ENCODE measurements around the gene TTC28.
"Not testable (repeated sequence)": the region's sequence is repeated elsewhere in the genome, so short reads cannot be mapped to it uniquely, and the experiment has no call there.

Gene TTC28

DNA sequence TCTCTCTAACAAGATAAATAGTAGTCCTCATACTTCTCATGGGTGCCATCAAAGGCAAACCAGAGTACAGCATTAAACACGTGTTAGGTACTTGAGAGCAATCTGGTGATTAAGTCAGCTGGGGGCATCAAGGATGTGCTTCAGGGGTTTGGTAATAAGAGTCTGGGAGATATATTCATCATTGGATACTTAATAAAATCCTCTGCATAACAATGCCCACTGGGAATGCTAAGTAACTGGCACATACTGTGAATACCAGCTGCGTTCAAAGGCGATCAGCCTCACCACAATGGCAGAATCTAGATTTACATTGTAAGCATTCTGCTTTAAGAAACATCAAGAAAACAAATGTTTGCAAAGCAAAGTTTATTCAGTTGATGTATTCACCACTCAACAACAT, 492.0 kb downstream of the TTC28 start:
- no peak for DNase-seq (ENCODE audit: low read depth, low spot score)

DNA sequence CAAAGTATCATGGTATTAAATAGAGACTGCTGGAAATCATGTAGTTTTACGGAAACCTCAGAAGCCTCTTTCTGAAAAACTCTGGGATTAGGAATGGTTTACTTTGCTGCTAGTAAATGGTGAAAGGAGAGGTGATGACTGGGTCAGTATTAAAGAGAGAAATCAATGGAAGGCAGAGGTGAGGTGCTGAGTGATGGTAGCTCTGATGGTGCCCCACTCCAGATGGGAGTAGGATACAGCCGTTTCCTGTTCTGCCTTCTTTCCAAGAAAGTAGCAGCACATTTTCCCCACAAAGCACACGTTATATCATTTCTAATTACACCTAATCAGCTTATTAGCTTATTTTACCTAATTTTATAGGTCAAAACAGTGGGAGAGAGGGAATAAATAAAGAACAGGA, 493.0 kb downstream of the TTC28 start:
- no peak for DNase-seq (ENCODE audit: low read depth, low spot score)

DNA sequence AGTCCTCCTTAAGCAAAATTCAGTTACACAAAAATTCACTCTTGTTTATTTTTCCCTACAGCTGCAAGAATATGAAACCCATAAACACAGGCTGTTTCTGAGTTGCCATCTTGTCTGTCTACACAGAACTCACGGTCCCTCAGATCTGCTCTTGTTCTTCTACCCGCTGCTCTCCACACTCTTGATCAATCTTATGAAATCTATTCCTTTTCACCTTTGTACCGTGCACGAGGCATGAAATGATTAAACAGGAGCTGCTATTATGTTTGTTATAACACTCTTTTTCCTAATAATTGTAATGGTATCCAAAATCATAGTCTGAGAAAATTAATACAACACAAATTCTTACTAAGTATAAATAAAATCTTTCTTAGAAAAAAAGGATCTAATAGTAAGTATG, 494.5 kb downstream of the TTC28 start:
- DNase-seq (ENCODE audit: low read depth, low spot score): no peak

DNA sequence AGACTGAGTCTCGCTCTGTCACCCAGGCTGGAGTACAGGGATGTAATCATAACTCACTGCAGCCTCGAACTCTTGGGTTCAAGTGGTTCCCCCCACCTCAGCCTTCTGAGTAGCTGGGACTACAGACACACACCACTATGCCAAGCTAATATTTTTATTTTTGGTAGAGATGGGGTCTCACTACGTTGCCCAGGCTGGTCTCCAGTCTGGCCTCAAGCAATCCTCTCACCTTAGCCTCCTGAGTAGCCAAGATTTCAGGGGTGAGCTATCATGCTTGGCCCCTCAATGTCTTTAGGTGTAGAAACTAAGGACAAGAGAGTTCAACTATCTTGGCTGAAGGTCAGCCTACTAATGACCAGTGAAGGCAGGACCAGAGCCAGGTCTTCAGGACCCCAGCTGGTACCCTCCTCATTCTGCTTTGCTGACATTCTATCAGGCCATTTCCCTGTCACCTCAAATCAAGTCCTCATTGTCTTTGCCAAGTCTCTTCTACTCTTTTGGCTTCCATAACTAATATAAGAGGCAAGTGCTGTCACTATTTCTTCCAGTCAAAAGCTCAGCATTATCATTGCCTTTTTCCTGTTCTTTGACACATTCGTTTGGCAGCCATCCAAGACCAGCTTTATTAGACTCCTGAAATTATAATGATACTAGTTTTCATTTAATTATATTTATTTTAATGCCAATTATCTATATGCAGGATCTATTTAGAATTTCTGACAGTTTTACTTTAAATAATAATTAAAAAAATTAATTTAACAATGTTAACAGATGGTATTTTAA, 496.4 kb downstream of the TTC28 start:
- no peak for DNase-seq (ENCODE audit: low read depth, low spot score)

DNA sequence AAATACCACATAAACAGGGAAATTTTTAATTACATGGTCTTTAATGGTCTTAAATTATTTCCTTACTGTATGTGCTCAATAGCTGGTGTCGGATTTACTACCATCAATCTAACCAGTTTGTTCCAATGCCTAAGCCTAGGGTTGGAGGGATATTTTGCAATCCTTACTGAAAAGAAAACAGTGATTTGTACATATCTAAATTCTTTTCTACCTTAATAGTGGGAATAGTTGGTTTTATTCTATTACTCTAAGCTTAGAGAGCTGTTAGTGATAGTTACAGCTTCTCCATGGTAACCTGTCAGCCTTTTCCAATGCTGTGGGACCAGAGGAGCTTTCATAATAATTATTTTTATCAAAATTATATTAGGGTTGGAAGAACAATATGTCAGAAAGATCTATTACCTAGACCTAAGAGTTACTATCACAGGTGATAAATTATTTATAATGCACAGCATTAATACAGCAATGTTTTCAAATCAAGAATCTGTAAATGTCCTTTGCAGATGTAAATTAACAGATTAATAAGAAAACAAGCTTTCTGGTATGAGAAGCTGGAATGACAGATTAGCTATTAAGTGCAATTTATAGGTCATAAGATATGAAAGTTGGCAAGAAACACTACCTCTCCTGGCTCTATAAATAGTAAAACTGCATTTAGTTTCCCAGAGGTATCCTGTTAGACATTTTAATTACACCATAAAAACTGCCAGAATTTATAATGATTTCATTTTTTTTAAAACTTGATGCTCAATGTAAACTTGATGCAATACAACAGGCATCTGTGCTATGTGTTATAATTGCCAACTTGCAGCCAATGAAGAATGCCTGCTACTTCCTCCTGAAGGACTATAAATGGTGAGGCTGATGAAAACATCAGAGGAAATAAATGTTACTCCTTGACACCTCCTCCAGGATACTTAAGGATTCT, 498.6 kb downstream of the TTC28 start:
- DNase-seq (ENCODE audit: low read depth, low spot score): no peak

DNA sequence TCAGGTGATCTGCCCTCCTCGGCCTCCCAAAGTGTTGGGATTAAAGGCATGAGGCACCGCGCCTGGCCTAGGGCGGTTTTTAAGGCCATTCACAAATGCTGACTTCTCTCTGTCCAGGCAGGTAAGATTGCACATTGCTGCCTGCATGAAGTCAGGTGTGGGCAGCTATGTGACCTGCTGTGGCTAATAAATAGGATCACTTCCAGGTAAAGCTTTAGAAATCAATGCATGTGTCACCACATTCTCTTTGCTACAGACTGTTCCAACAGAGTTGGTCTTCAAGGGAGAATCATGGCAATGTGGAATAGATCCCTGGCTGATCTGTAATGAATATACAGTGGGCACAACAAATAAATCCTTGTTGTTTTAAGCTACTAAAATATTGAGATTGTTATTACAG, 500.2 kb downstream of the TTC28 start:
- DNase-seq (ENCODE audit: low read depth, low spot score): no peak

DNA sequence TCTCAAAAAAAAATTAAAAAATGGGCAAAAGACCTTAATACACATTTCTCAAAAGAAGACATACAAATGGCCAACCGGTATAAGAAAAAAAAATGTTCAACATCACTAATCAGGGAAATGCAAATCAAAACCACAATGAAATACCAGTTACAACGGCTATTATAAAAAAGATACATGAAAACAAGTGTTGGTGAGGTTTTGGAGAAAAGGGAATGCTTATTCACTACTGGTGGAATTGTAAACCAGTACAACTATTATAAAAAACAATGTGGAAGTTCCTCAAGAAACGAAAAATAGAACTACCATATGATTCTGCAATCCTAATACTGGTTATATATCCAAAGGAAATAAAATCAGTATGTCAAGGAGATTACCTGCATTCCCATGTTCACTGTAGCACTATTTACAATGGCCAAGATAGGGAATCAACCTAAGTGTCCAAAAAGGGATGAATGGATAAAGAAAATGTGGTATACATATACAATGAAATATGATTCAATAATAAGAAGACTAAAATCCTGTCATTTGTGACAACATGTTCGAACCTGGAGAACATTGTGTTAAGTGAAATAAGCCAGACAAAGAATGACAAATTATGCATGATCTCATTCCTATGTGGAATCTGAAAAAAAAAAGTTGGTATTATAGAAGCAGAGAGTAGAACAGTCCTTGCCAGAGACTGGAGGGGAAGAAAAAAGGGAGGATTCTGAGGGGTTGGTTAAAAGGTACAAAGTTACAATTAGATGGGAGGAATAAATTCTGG, 503.7 kb downstream of the TTC28 start:
- no peak for DNase-seq (ENCODE audit: low read depth, low spot score)

DNA sequence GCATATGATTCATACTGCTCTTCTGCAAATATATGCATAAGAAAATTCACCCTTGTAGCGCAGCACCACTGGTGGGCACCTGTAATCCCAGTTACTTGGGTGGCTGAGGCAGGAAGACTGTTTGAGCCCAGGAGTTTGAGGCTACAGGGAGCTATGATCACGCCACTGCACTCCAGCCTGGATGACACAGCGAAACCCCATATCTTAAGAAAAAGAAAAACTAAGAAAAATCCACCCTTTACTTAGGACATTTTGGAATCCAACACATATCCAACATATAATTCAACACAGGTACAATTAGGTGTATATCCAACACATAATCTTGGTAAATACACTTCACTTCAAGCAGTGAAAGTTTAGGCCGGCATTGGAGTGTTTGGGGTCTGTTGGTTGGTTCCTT, 505.1 kb downstream of the TTC28 start:
- no peak for DNase-seq (ENCODE audit: low read depth, low spot score)

DNA sequence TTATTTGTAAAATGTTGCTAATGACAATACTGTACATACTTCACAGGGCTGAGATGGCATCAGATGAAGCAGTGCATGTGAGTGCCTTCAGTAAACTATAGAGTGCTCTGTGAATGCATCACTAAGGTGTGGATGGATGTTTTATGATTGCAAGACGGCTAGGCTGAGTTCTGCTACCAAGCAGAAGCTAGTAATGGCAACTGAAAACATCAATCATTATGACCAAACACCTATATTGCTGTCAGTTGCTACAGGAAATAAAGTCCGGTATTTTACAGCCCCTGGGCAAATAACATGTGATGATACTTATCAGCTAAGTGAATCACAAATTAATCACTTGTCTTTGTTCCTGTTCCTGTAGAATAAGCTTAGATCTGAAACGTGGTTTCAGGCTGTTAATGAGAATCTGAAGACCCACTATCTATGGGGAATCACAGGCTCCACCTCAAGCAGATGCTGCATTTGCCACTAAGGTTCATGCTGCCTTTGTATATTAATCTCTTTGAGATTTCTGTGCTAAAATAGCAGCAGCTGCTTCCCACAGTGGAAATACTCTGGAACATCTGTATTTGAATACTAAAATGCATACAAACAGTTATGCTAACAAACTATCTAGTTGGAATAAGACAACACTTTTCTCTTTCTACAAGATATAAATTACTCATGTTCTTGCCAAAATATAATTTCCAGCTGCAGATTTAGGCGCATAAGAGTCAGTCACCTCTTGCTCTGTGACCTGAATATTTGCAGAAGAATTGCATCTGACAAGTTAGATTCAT, 506.6 kb downstream of the TTC28 start:
- DNase-seq (ENCODE audit: low read depth, low spot score): no peak

DNA sequence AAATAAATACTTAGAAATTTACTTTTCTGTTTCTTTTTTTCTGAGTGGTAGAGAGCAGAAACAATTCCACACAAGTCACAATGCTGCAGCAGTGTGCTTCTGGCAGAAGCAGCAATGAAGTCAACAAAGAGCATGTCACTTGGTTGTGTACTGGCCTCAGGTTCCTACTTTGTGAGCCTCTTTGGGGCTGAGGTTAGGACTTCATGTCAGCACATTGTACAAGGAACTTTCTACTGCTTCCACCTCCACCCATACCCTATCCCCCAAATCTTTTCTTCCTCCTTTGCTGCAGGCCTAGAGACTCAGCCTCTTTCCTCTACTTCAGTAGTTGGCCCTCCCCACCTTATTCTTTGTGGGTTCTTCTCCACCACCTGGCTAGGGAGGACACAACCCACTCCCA, 507.9 kb downstream of the TTC28 start:
- no peak for DNase-seq (ENCODE audit: low read depth, low spot score)

DNA sequence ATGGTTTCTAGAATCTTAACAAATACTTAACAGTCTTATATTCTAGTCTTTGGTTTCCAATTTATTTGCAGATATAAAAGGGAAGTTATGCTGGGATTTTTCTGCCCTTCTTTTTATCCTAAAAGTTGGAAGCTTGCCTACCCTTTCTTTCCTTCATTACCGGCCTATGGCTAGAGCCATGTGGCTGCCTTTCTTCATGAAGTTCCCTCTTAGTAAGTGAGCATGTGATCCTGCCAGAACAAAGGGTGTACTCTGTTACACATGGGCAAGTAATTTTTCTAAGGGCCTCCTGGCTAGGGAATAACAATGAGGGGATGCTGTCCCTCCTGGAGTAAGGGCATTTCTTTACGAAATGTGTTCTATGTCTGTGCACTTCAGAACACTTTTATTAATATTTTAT, 508.5 kb downstream of the TTC28 start:
- DNase-seq (ENCODE audit: low read depth, low spot score): no peak

DNA sequence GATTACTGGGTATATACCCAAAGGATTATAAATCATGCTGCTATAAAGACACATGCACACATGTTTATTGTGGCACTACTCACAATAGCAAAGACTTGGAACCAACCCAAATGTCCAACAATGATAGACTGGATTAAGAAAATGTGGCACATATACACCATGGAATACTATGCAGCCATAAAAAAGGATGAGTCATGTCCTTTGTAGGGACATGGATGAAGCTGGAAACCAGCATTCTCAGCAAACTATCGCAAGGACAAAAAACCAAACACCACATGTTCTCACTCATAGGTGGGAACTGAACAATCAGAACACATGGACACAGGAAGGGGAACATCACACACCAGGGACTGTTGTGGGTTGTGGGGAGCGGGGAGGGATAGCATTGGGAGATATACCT, 510.3 kb downstream of the TTC28 start:
- not testable (repeated sequence) for DNase-seq (ENCODE audit: low read depth, low spot score)

DNA sequence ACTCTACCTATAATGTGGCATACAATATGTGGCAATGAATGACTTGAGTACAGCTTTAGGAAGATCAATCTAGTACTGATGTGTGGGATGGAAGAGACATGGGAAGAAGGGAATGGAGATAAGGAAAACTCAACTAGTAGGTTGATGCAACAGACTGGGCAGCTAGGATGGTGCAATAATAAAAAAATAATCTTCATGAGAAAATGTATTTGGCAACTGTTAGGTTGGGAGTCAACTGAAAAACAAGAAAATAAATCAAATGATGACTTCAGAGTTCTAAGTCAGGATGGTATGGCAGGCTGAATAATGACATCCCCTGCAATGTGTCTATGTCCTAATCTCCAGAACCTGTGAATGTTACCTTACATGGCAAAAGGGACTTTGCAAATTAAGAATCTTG, 523.8 kb downstream of the TTC28 start:
- DNase-seq (ENCODE audit: low read depth, low spot score): no peak

DNA sequence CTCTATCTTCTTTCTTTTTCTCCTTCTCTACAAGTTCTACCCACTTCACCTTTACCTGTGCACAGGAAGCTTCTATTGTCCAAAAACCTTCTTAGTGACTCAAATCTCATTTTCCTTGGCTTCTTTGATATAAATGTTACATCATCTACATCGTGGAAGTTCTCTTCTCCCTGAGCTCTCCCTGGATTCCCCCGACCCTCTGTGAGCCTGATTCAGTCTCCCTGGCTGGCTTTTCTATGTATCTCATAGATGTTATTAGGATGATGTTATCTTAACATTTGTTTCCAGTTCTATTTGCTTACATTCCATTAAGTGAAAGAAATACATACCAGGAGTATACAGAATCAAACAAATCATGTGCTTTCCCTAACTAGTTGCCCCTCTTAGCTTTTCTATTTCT, 524.8 kb downstream of the TTC28 start:
- no peak for DNase-seq (ENCODE audit: low read depth, low spot score)

DNA sequence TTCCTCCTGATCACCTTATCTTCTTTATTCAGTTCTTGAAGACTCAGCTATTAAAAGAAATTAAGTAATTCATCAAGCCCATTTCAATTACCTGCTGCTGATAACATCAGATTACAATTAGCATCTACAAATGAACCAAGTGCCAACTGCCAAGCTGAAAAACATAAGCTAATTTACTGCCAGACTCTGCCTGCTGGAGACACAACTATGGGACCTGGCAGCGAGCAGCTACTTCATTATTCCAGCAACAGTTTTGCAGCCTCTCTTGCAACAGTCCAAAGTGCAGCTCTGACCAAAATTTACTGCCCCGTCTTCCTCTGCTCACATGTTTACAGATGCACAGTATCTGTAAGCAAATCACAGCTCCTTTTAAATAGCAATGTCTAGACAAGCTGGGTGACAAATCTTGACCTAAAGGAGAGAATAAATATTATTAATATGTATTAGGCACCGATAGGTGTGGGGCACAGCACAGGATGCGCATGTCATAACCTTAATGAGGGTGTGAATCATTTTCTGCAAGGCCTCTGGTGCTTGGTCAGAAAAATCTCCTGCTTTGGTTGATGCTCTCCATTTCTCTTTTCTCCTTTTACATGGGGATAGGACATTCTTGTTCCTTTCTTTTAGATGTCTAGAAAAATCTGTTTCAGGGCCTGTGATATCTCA, 528.4 kb downstream of the TTC28 start:
- no peak for DNase-seq (ENCODE audit: low read depth, low spot score)

DNA sequence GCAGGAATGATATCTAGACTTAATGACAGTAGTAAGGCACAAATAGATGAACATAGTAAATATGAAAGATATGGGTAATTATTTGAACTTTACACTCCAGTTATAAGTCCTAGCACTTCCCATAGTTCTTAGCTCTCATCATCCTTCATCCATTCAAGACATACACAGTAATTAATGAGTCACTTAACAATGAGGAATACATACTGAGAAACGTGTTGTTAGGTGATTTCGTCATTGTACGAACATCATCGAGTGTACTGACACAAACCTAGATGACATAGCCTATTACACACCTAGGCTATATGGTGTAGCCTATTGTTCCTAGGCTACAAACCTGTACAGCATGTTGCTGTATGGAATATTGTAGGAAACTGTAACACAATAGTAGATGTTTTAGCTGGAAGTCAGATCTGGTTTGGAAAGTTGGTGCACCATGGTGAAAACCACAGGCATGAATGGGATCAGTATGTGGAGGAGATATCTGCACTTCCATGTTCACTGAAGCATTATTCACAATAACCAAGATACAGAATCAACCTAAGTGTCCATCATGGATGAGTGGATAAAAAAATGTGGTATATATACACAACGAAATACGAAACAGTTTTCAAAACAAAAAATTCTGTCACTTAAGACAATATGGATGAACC, 530.7 kb downstream of the TTC28 start:
- DNase-seq (ENCODE audit: low read depth, low spot score): no peak

DNA sequence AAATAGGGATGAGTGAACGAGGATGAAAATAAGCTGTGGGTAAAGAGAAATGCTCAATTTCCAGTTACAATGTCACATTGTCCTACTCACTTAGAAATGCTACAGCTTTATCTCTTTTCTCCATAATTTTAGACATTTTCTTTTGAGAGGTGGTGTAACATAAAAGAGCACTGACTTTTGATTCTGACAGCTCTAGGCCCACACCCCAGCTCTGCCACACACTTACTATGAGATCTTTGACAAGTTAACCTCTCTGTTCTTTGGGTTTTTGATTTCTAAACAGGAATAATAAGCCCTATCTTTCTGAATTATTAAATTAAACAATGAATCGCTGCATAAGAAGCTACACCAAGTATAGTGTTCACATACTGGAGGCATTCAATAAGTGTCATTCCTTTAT, 532.2 kb downstream of the TTC28 start:
- no peak for DNase-seq (ENCODE audit: low read depth, low spot score)

DNA sequence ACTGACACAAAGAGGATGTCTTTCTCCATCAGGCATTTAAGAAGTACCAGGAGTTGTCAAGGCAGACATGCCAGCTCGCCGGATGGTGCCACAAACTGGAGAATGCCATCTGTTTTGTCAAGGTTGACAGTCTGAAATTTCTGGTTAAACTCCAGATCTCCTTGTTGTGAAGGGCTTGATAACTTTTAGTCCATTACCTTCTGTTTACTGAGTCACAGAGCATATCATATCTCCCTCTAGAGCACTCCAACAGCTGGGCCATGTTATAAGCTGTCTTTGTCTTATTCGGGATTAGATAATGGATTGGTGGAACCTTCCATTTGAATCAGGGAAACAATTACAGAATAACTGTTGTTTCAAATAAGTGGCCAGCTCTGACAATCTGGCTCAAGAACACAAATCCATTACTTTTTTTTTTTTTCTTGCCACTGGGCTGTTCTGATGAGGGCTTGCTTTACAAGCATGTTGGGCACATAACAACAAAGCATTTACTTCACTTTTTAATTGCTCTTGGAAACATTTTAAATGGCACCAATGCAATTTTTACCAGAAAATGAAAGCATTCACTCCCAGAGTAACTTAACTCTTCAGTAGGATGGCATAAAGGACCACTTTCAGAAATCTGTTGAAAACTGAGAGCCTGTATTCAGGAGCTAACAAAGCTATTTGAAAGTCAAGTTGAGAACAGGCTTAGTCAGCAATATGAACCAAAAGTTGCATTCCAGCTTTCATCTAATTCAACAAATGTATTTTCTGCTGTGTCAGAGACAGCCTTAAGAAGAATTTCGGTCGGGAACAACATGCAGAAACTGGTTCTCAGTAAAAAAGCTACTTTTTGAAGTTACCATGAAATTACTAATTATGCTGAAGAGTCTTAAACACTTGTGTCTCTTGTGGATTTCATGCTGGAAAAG, 533.0 kb downstream of the TTC28 start:
- no peak for DNase-seq (ENCODE audit: low read depth, low spot score)
